GM21717 (cell line): ENCODE results near the gene HOTAIR.

Source experiments
- ATAC-seq: cut with Tn5 transposase; IDR thresholded peaks from one replicate; pipeline ENCODE4 v1.9.1; 2021; ENCODE audit warnings: mild to moderate bottlenecking, moderate library complexity; ENCODE audit not compliant: unreplicated experiment

The HOTAIR gene

GRCh38 chr12:53974084-53975063 is at the start of gene HOTAIR:
Gene HOTAIR, minus strand, starts transcription at chr12:53974954.
- ATAC-seq = no peak

GRCh38 chr12:54024127-54024526 is 49.4 kb upstream of the HOTAIR start:
- ATAC-seq = no peak

GRCh38 chr12:54022960-54023884 is 48.5 kb upstream of the HOTAIR start:
- ATAC-seq = no peak

- ATAC-seq = no peak
Measured at GRCh38 chr12:54021432-54022013, 46.8 kb upstream of the HOTAIR start.

- no peak for ATAC-seq
Measured at GRCh38 chr12:54020591-54021405, 46.0 kb upstream of the HOTAIR start.

- no peak for ATAC-seq
Measured at GRCh38 chr12:54019924-54020590, 45.3 kb upstream of the HOTAIR start.

- ATAC-seq = no peak
Measured at GRCh38 chr12:54019091-54019811, 44.5 kb upstream of the HOTAIR start.

GRCh38 chr12:54018468-54018984 is 43.8 kb upstream of the HOTAIR start:
- ATAC-seq = no peak

- peak; percentile 78 for ATAC-seq
Measured at GRCh38 chr12:54017878-54018467, 43.2 kb upstream of the HOTAIR start.

GRCh38 chr12:54017027-54017788 is 42.5 kb upstream of the HOTAIR start:
- ATAC-seq = peak; percentile 29

- no peak for ATAC-seq
Measured at GRCh38 chr12:54016478-54016964, 41.8 kb upstream of the HOTAIR start.

GRCh38 chr12:54016051-54016450 is 41.3 kb upstream of the HOTAIR start:
- ATAC-seq = no peak

- no peak for ATAC-seq
Measured at GRCh38 chr12:54015018-54015931, 40.5 kb upstream of the HOTAIR start.

GRCh38 chr12:54014377-54015017 is 39.7 kb upstream of the HOTAIR start:
- ATAC-seq = no peak

GRCh38 chr12:54012631-54013409 is 38.1 kb upstream of the HOTAIR start:
- no peak for ATAC-seq
